HEK293 (cell line): ENCODE data around the gene UHRF1.
"Not testable (repeated sequence)": the region's sequence is repeated elsewhere in the genome, so short reads cannot be mapped to it uniquely, and the experiment has no call there.

Experiments
- CTCF ChIP-seq: fragments of 450-650 bp; formaldehyde crosslinking; IDR thresholded peaks from 2 replicates; pipeline ENCODE4 v1.5.1; 2016; ENCODE audit warnings: missing biosample characterization, missing genetic modification characterization
- SP2 ChIP-seq: fragments of 450-650 bp; formaldehyde crosslinking; IDR thresholded peaks from 2 replicates; pipeline ENCODE4 v1.5.1; 2016; ENCODE audit warnings: missing biosample characterization, missing genetic modification characterization
- ZNF221 ChIP-seq: fragments of 450-650 bp; formaldehyde crosslinking; IDR thresholded peaks from 2 replicates; pipeline ENCODE4 v1.5.1; 2017; ENCODE audit warnings: missing biosample characterization, missing genetic modification characterization, borderline replicate concordance

- not testable (repeated sequence) for TF ChIP-seq CTCF, SP2, ZNF221 (tag by site-specific recombination)
Observed at GRCh38 chr19:4887803-4888202, 21.5 kb upstream of the UHRF1 start.
